GM18868 (cell line): ENCODE data around the gene BDH1.
"Not testable (repeated sequence)": the region's sequence is repeated elsewhere in the genome, so short reads cannot be mapped to it uniquely, and the experiment has no call there.

Source experiments
- ATAC-seq: cut with Tn5 transposase; IDR thresholded peaks from one replicate; pipeline ENCODE4 v1.9.1; 2021; ENCODE audit warnings: mild to moderate bottlenecking, moderate library complexity; ENCODE audit not compliant: unreplicated experiment

The BDH1 gene

GRCh38 chr3:197521277-197522182 lies 34.2 kb downstream of the BDH1 start:
- no peak for ATAC-seq

GRCh38 chr3:197520311-197521276 lies 35.2 kb downstream of the BDH1 start:
- ATAC-seq = no peak

- no peak for ATAC-seq
Measured at GRCh38 chr3:197519801-197520211, 36.0 kb downstream of the BDH1 start.

GRCh38 chr3:197518881-197519421 lies 36.8 kb downstream of the BDH1 start:
- ATAC-seq = no peak

- ATAC-seq = not testable (repeated sequence)
Measured at GRCh38 chr3:197517922-197518683, 37.7 kb downstream of the BDH1 start.

- not testable (repeated sequence) for ATAC-seq
Measured at GRCh38 chr3:197516890-197517606, 38.7 kb downstream of the BDH1 start.

GRCh38 chr3:197516517-197516889 lies 39.3 kb downstream of the BDH1 start:
- ATAC-seq = no peak

GRCh38 chr3:197514786-197515355 lies 40.9 kb downstream of the BDH1 start:
- ATAC-seq = no peak

- no peak for ATAC-seq
Measured at GRCh38 chr3:197513953-197514785, 41.6 kb downstream of the BDH1 start.

GRCh38 chr3:197512691-197513571 lies 42.8 kb downstream of the BDH1 start:
- no peak for ATAC-seq

GRCh38 chr3:197511853-197512635 lies 43.7 kb downstream of the BDH1 start:
- no peak for ATAC-seq

GRCh38 chr3:197511130-197511529 lies 44.6 kb downstream of the BDH1 start:
- ATAC-seq = no peak

GRCh38 chr3:197510642-197511018 lies 45.1 kb downstream of the BDH1 start:
- ATAC-seq = no peak

GRCh38 chr3:197508924-197509775 lies 46.6 kb downstream of the BDH1 start:
- ATAC-seq = no peak

- no peak for ATAC-seq
Measured at GRCh38 chr3:197508461-197508860, 47.3 kb downstream of the BDH1 start.

GRCh38 chr3:197508051-197508451 lies 47.7 kb downstream of the BDH1 start:
- ATAC-seq = no peak
